OCI-LY1 (cell line): ENCODE data around the gene SAYSD1.

ENCODE experiments used
- H2AFZ ChIP-seq: fragments of 200-600 bp; sonication (generic), shearing (Covaris generic); 2 replicates; pipeline ENCODE4 v1.6.0; 2014; ENCODE audit warnings: antibody characterized with exemption, mild to moderate bottlenecking, low read length
- H3F3A ChIP-seq: fragments of 200-600 bp; sonication (generic), shearing (Covaris generic); 2 replicates; pipeline ENCODE4 v1.6.0; 2014; ENCODE audit warnings: mild to moderate bottlenecking, antibody characterized with exemption, low read length, moderate library complexity; ENCODE audit not compliant: insufficient read depth
- H3K27ac ChIP-seq: fragments of 200-600 bp; sonication (generic); 2 replicates; pipeline ENCODE4 v1.5.1; 2014; ENCODE audit warnings: low read length, mixed run types, mild to moderate bottlenecking, low read depth; ENCODE audit not compliant: poor library complexity, severe bottlenecking
- H3K27me3 ChIP-seq: fragments of 200-600 bp; sonication (generic); 2 replicates; pipeline ENCODE4 v1.6.0; 2014; ENCODE audit warnings: antibody characterized with exemption, mild to moderate bottlenecking, low read length, moderate library complexity; ENCODE audit not compliant: insufficient read depth
- H3K36me3 ChIP-seq: fragments of 200-600 bp; sonication (generic); 2 replicates; pipeline ENCODE4 v1.6.1; 2014; ENCODE audit warnings: mild to moderate bottlenecking, antibody characterized with exemption, low read length, moderate library complexity, mixed read lengths; ENCODE audit not compliant: insufficient read depth
- H3K4me1 ChIP-seq: fragments of 200-600 bp; sonication (generic); 2 replicates; pipeline ENCODE4 v1.5.1; 2014; ENCODE audit warnings: mild to moderate bottlenecking, low read length, moderate library complexity; ENCODE audit not compliant: insufficient read depth, severe bottlenecking
- H3K4me2 ChIP-seq: fragments of 200-600 bp; sonication (generic), shearing (Covaris generic); 2 replicates; pipeline ENCODE4 v1.6.1; 2014; ENCODE audit warnings: low read length
- H3K4me3 ChIP-seq: fragments of 200-600 bp; sonication (generic); 2 replicates; pipeline ENCODE4 v1.5.1; 2014; ENCODE audit warnings: low read length, low read depth, mild to moderate bottlenecking, mixed read lengths; ENCODE audit not compliant: poor library complexity, severe bottlenecking
- H3K79me2 ChIP-seq: fragments of 200-600 bp; shearing (Covaris generic); 2 replicates; pipeline ENCODE4 v1.6.1; 2016; ENCODE audit warnings: mixed run types, low read length, mixed read lengths; ENCODE audit not compliant: insufficient read depth
- H3K9ac ChIP-seq: fragments of 200-600 bp; sonication (generic), shearing (Covaris generic); 2 replicates; pipeline ENCODE4 v1.6.1; 2014; ENCODE audit warnings: mild to moderate bottlenecking, low read length, mixed read lengths
- H3K9me2 ChIP-seq: fragments of 200-600 bp; sonication (generic), shearing (Covaris generic); 2 replicates; pipeline ENCODE4 v1.6.1; 2014; ENCODE audit warnings: low read depth, mild to moderate bottlenecking, low read length, mixed read lengths
- H3K9me3 ChIP-seq: fragments of 200-600 bp; shearing (Covaris generic); 2 replicates; pipeline ENCODE4 v1.6.1; 2014; ENCODE audit warnings: low read length, mixed read lengths
- H4K20me1 ChIP-seq: fragments of 200-600 bp; sonication (generic), shearing (Covaris generic); 2 replicates; pipeline ENCODE4 v1.6.0; 2016; ENCODE audit warnings: mild to moderate bottlenecking, low read length; ENCODE audit not compliant: insufficient read depth
- CTCF ChIP-seq: fragments of 200-600 bp; sonication (generic), shearing (Covaris generic); IDR thresholded peaks from 2 replicates; pipeline ENCODE4 v1.5.1; 2017; ENCODE audit warnings: mild to moderate bottlenecking, antibody characterized with exemption, low read length, moderate library complexity, mixed read lengths
- EZH2 ChIP-seq: fragments of 200-600 bp; sonication (generic), shearing (Covaris generic); IDR thresholded peaks from 2 replicates; pipeline ENCODE4 v1.8.0; 2017; ENCODE audit warnings: borderline replicate concordance, mixed run types, mild to moderate bottlenecking, antibody characterized with exemption, low read length, moderate library complexity, mixed read lengths

The SAYSD1 gene

DNA sequence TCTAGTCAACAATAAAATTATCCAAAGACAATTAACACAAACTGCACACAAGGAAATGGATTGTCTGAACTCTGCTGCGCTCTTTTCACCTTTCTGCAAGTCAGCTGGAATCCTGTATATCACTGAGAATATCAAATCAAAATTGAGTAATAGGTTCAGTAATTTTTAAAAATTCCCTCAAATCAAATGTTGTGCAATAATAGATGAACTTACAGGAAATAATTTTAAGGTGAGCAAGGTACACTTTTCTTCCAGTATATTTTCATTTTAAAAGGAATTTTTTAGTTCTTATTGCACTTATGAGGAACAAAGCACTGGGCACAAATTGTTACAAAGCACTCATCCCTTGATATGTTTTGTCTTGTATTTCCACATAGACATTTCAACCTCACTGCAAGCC, 1.2 kb downstream of the SAYSD1 start:
- peak overlapping the region; percentile 48; the same call in 1 of the 2 replicates for H2AFZ ChIP-seq
- H3K9me3 ChIP-seq: no peaks in the 10 kb centered on the region
- no peaks in the 10 kb centered on the region for H3K27me3 ChIP-seq
- H3K4me1 ChIP-seq: peaks cover 19% of the 10 kb centered on the region
- peaks cover 13% of the 10 kb centered on the region; the same call in 1 of the 2 replicates for H3K36me3 ChIP-seq
- H3K9me2 ChIP-seq: no peaks in the 10 kb centered on the region
- H3K27ac ChIP-seq: no peak overlapping the region
- TF ChIP-seq CTCF: no peak
- no peak for TF ChIP-seq EZH2
- peak overlapping the region; percentile 73 for H3K4me3 ChIP-seq
- H3F3A ChIP-seq: no peaks in the 10 kb centered on the region
- H3K79me2 ChIP-seq: no peaks in the 10 kb centered on the region
- H3K9ac ChIP-seq: peak overlapping the region; percentile 76
- peak overlapping the region; percentile 88 for H3K4me2 ChIP-seq
- H4K20me1 ChIP-seq: no peaks in the 10 kb centered on the region

DNA sequence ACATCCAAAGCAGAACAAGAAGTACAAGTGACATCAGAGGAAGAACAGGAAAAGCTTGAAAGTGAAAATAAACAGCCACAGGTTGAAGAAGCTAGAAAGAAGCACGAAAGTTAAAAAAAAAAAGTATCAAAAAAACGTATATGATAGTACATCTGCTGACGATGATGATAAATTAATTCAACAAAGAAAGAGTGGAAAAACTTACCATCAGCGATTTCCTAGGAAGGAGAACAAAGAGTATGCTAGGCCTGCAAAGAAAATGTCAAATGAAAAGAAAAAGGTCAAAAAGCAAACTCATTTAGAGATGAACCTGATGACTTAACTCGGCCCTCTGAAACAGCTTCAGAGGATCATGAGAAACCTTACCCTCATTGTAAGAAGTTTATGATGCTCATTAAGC, 3.7 kb downstream of the SAYSD1 start:
- TF ChIP-seq CTCF: no peak
- TF ChIP-seq EZH2: no peak
- Histone ChIP-seq H3K27ac (no peak overlapping the region), H2AFZ (no peak overlapping the region), H3K27me3 (no peaks in the 10 kb centered on the region), H3K36me3 (peaks cover 13% of the 10 kb centered on the region; the same call in 1 of the 2 replicates), H3K4me2 (no peak overlapping the region), H3F3A (no peaks in the 10 kb centered on the region), H3K9me2 (no peaks in the 10 kb centered on the region), H3K4me1 (peaks cover 19% of the 10 kb centered on the region), H3K4me3 (no peak overlapping the region), H3K9me3 (no peaks in the 10 kb centered on the region), H4K20me1 (no peaks in the 10 kb centered on the region), H3K79me2 (no peaks in the 10 kb centered on the region), H3K9ac (no peak overlapping the region)

GRCh38 chr6:39108041-39108839, 6.7 kb downstream of the SAYSD1 start:
- Histone ChIP-seq H3K4me2 (no peak overlapping the region), H2AFZ (no peak overlapping the region), H3K36me3 (peaks cover 16% of the 10 kb centered on the region), H3K9ac (no peak overlapping the region), H3K4me3 (no peak overlapping the region), H4K20me1 (no peaks in the 10 kb centered on the region), H3K27ac (no peak overlapping the region), H3K27me3 (no peaks in the 10 kb centered on the region), H3F3A (no peaks in the 10 kb centered on the region), H3K79me2 (no peaks in the 10 kb centered on the region), H3K9me3 (no peaks in the 10 kb centered on the region), H3K9me2 (no peaks in the 10 kb centered on the region), H3K4me1 (peaks cover under 1% of the 10 kb centered on the region)
- TF ChIP-seq EZH2: no peak
- no peak for TF ChIP-seq CTCF
